AG20443 (cell line): ENCODE data around the gene SLC35G6.
A peak's percentile ranks its signal among the peaks of the same experiment; 100 is the strongest.
"Not testable (repeated sequence)": the region's sequence is repeated elsewhere in the genome, so short reads cannot be mapped to it uniquely, and the experiment has no call there.

Experiments used
- DNase-seq: peaks from one replicate; pipeline ENCODE4 v3.0.0; 2012; ENCODE audit warnings: low spot score, mixed read lengths

SLC35G6 gene

GRCh38 chr17:7479213-7480088, 1.8 kb upstream of the SLC35G6 start, which contains the start of gene ZBTB4:
Gene ZBTB4, minus strand, starts transcription at chr17:7479631. Its CDS starts 12,830 bp downstream, at chr17:7466801.
- peak; percentile 84 for DNase-seq

GRCh38 chr17:7480089-7480384, 1.2 kb upstream of the SLC35G6 start:
- no peak for DNase-seq

- DNase-seq = not testable (repeated sequence)
Observed at GRCh38 chr17:7481842-7482741, 846 bp downstream of the SLC35G6 start.

- not testable (repeated sequence) for DNase-seq
Observed at GRCh38 chr17:7482742-7483088, 1.5 kb downstream of the SLC35G6 start.

- peak; percentile 83 for DNase-seq
Observed at GRCh38 chr17:7483255-7484066, 2.2 kb downstream of the SLC35G6 start.

GRCh38 chr17:7484067-7484918, 3.0 kb downstream of the SLC35G6 start, which contains the start of gene POLR2A:
Gene POLR2A, plus strand, starts transcription at chr17:7484366.
- peak; percentile 100 for DNase-seq

GRCh38 chr17:7484919-7485377, 3.7 kb downstream of the SLC35G6 start:
- no peak for DNase-seq

GRCh38 chr17:7486181-7486580, 4.9 kb downstream of the SLC35G6 start:
- no peak for DNase-seq

- no peak for DNase-seq
Observed at GRCh38 chr17:7490144-7490543, 8.9 kb downstream of the SLC35G6 start.

GRCh38 chr17:7491583-7491982, 10.3 kb downstream of the SLC35G6 start:
- no peak for DNase-seq

- DNase-seq = no peak
Observed at GRCh38 chr17:7493941-7494340, 12.7 kb downstream of the SLC35G6 start.

- no peak for DNase-seq
Observed at GRCh38 chr17:7495906-7496434, 14.7 kb downstream of the SLC35G6 start.

- no peak for DNase-seq
Observed at GRCh38 chr17:7496470-7497183, 15.4 kb downstream of the SLC35G6 start.

GRCh38 chr17:7497228-7497627, 16.0 kb downstream of the SLC35G6 start:
- no peak for DNase-seq

- no peak for DNase-seq
Observed at GRCh38 chr17:7497636-7498035, 16.4 kb downstream of the SLC35G6 start.

- DNase-seq = no peak
Observed at GRCh38 chr17:7499161-7499560, 17.9 kb downstream of the SLC35G6 start.

GRCh38 chr17:7501729-7502128, 20.5 kb downstream of the SLC35G6 start:
- DNase-seq = no peak

GRCh38 chr17:7502171-7502847, 21.1 kb downstream of the SLC35G6 start:
- no peak for DNase-seq

- DNase-seq = no peak
Observed at GRCh38 chr17:7502987-7503386, 21.7 kb downstream of the SLC35G6 start.

- DNase-seq = no peak
Observed at GRCh38 chr17:7503521-7503920, 22.3 kb downstream of the SLC35G6 start.
